WTC11 (cell line): ENCODE results near the gene SMOC1. TPM values are rescaled to one million over a fixed set of nuclear protein-coding genes. Genes with fewer than 3 reads are reported as not detected.

Source experiments
- ATAC-seq: fragments of 200-7000 bp; cut with Tn5 transposase; 2 replicates; pipeline ENCODE4 v1.10.0; 2021; ENCODE audit warnings: mild to moderate bottlenecking, moderate library complexity
- CTCF ChIA-PET: fragments of 300-600 bp; sonication (Branson Sonifier 250); formaldehyde crosslinking; loops from one replicate; lab custom pipeline; 2021; ENCODE audit warnings: antibody characterized with exemption; lab: Charles Lee
- POLR2A ChIA-PET: fragments of 350-600 bp; sonication (Branson Sonifier 250); formaldehyde crosslinking; loops from one replicate; lab custom pipeline; 2021; ENCODE audit warnings: antibody characterized with exemption; lab: Charles Lee
- DNase-seq: peaks from one replicate; pipeline ENCODE4 v3.0.0; 2021; ENCODE audit warnings: low spot score
- H3K27ac Mint-ChIP-seq: 2 replicates; pipeline ENCODE4 v1.8.0; 2021; ENCODE audit warnings: mixed read lengths
- H3K27me3 Mint-ChIP-seq: 2 replicates; pipeline ENCODE4 v1.8.0; 2021; ENCODE audit warnings: low read depth, mild to moderate bottlenecking, moderate library complexity, mixed read lengths
- H3K36me3 Mint-ChIP-seq: 2 replicates; pipeline ENCODE4 v1.8.0; 2021; ENCODE audit warnings: mixed read lengths
- H3K4me1 Mint-ChIP-seq: 2 replicates; pipeline ENCODE4 v1.8.0; 2022; ENCODE audit warnings: mixed read lengths
- H3K4me3 Mint-ChIP-seq: 2 replicates; pipeline ENCODE4 v1.8.0; 2021; ENCODE audit warnings: mild to moderate bottlenecking, moderate library complexity, mixed read lengths
- H3K9me3 Mint-ChIP-seq: 2 replicates; pipeline ENCODE4 v1.8.0; 2021; ENCODE audit warnings: mixed read lengths
- ARID4B ChIP-seq: sonication (generic); formaldehyde crosslinking; IDR thresholded peaks from 2 replicates; pipeline ENCODE4 v1.8.0; 2023; ENCODE audit warnings: missing genetic modification reagents, mild to moderate bottlenecking, borderline replicate concordance
- ATF2 ChIP-seq: sonication (generic); formaldehyde crosslinking; IDR thresholded peaks from 2 replicates; pipeline ENCODE4 v1.8.1; 2022; ENCODE audit warnings: low read depth, missing genetic modification reagents, borderline replicate concordance
- ATF3 ChIP-seq: sonication (generic); formaldehyde crosslinking; conservative IDR thresholded peaks from 2 replicates; pipeline ENCODE4 v1.8.1; 2022; ENCODE audit warnings: mild to moderate bottlenecking, missing genetic modification reagents
- CREM ChIP-seq: sonication (generic); formaldehyde crosslinking; IDR thresholded peaks from 2 replicates; pipeline ENCODE4 v1.8.1; 2022; ENCODE audit warnings: mild to moderate bottlenecking, missing genetic modification reagents, moderate library complexity
- E2F5 ChIP-seq: sonication (generic); formaldehyde crosslinking; IDR thresholded peaks from 2 replicates; pipeline ENCODE4 v1.8.1; 2022; ENCODE audit warnings: mild to moderate bottlenecking, moderate library complexity, missing genetic modification reagents
- ERG ChIP-seq: fragments of 250-450 bp; sonication (Bioruptor Pico); IDR thresholded peaks from 2 replicates; pipeline ENCODE4 v1.8.0; 2021; ENCODE audit warnings: mild to moderate bottlenecking
- SMAD4 ChIP-seq: sonication (generic); formaldehyde crosslinking; IDR thresholded peaks from 2 replicates; pipeline ENCODE4 v1.8.0; 2022; ENCODE audit warnings: mild to moderate bottlenecking, missing genetic modification reagents
- USF1 ChIP-seq: sonication (generic); formaldehyde crosslinking; IDR thresholded peaks from 2 replicates; pipeline ENCODE4 v1.8.0; 2022; ENCODE audit warnings: mild to moderate bottlenecking, missing genetic modification reagents
- ZNF512 ChIP-seq: sonication (generic); formaldehyde crosslinking; IDR thresholded peaks from 2 replicates; pipeline ENCODE4 v1.8.1; 2022; ENCODE audit warnings: missing genetic modification reagents, borderline replicate concordance
- ZNF532 ChIP-seq: fragments of 250-450 bp; sonication (Bioruptor Pico); IDR thresholded peaks from 2 replicates; pipeline ENCODE4 v1.9.0; 2021; ENCODE audit warnings: mild to moderate bottlenecking, borderline replicate concordance
- total RNA-seq: library from RNA; stranded (reverse); gene quantifications from 3 replicates; pipeline ENCODE4 v1.2.3, GENCODE V29; 2021

SMOC1 gene
- total RNA-seq, 1 experiment from 2014 or later: 1.1 TPM

- TF ChIP-seq ATF2 (CRISPR knock-in tag): no peak
- no peak for TF ChIP-seq ARID4B (CRISPR knock-in tag)
- TF ChIP-seq ATF3 (CRISPR knock-in tag): no peak
- no peak for TF ChIP-seq SMAD4 (CRISPR knock-in tag)
Measured at GRCh38 chr14:69956970-69957369, 77.8 kb downstream of the SMOC1 start (continued).

- peaks cover 2% of the 10 kb centered on the region; the same call in 1 of the 2 replicates for H3K9me3 Mint-ChIP-seq
- H3K36me3 Mint-ChIP-seq: no peaks in the 10 kb centered on the region
- TF ChIP-seq CREM (CRISPR knock-in tag) (no peak), E2F5 (CRISPR knock-in tag) (no peak), ERG (CRISPR knock-in tag) (no peak), ZNF512 (CRISPR knock-in tag) (no peak), ZNF532 (CRISPR knock-in tag) (no peak), USF1 (CRISPR knock-in tag) (no peak)
- H3K4me1 Mint-ChIP-seq: 0 out of 2 replicates have a peak, but pooled peaks cover under 1% of the 10 kb centered on the region
- peaks cover under 1% of the 10 kb centered on the region; the same call in 1 of the 2 replicates for H3K27me3 Mint-ChIP-seq
- CTCF ChIA-PET: no interaction called here
- no peak for ATAC-seq
- POLR2A ChIA-PET: no interaction called here
- DNase-seq: no peak
- no peak overlapping the region for H3K4me3 Mint-ChIP-seq
- H3K27ac Mint-ChIP-seq: no peak overlapping the region
Measured at GRCh38 chr14:69957986-69958385, 78.8 kb downstream of the SMOC1 start.
